MCF 10A (cell line): ENCODE results near the gene KRTAP5-2. TPM values are rescaled to one million over a fixed set of nuclear protein-coding genes. Genes with fewer than 3 reads are reported as not detected.

Experiments used
- BruUV-seq: library from RNA; stranded (reverse); fragments of 400-500 nt; replicated peaks from 2 replicates; lab custom pipeline; 2021; lab: Mats Ljungman, UMichigan
- CTCF ChIA-PET: fragments of 300-600 bp; sonication (Branson Sonifier 250); formaldehyde crosslinking; extraction: SDS; loops from one replicate; lab custom pipeline; 2021; ENCODE audit warnings: antibody characterized with exemption, inconsistent platforms; lab: Yijun Ruan, JAX
- POLR2A ChIA-PET: fragments of 300-600, 350-650 bp; sonication (Branson Sonifier 250); formaldehyde crosslinking; extraction: SDS; loops from one replicate; lab custom pipeline; 2020; ENCODE audit warnings: antibody characterized with exemption, inconsistent platforms; lab: Yijun Ruan, JAX
- DNase-seq: peaks from one replicate; pipeline ENCODE4 v3.0.0-alpha.2; 2018; ENCODE audit not compliant: unreplicated experiment
- H3K27ac Mint-ChIP-seq: one replicate; pipeline ENCODE4 v1.8.0; 2022; ENCODE audit warnings: mild to moderate bottlenecking, low read depth, mixed read lengths; ENCODE audit not compliant: unreplicated experiment
- H3K27me3 Mint-ChIP-seq: one replicate; pipeline ENCODE4 v1.8.0; 2022; ENCODE audit warnings: mixed read lengths; ENCODE audit not compliant: insufficient read depth, unreplicated experiment
- H3K36me3 Mint-ChIP-seq: one replicate; pipeline ENCODE4 v1.8.0; 2022; ENCODE audit warnings: mild to moderate bottlenecking, moderate library complexity, mixed read lengths; ENCODE audit not compliant: insufficient read depth, unreplicated experiment
- H3K4me1 Mint-ChIP-seq: one replicate; pipeline ENCODE4 v1.8.0; 2022; ENCODE audit warnings: mixed read lengths; ENCODE audit not compliant: insufficient read depth, unreplicated experiment
- H3K4me3 Mint-ChIP-seq: one replicate; pipeline ENCODE4 v1.8.0; 2022; ENCODE audit warnings: mild to moderate bottlenecking, moderate library complexity, mixed read lengths; ENCODE audit not compliant: unreplicated experiment
- H3K9me3 Mint-ChIP-seq: one replicate; pipeline ENCODE4 v1.8.0; 2022; ENCODE audit warnings: mixed read lengths; ENCODE audit not compliant: unreplicated experiment
- intact Hi-C: fragments of 100-400 bp; cut with micrococcal nuclease; formaldehyde crosslinking; loops from 2 replicates; pipeline ENCODE4 v1.14.1; 2022
- total RNA-seq: library from RNA; stranded (reverse); gene quantifications from 2 replicates; pipeline ENCODE4 v1.2.3, GENCODE V29; 2022
- TF ChIP-seq, protein P1 (sequence below): fragments of 200-600 bp; IDR thresholded peaks from one replicate; pipeline ENCODE4 v1.8.0; 2022; ENCODE audit warnings: antibody characterized with exemption, mild to moderate bottlenecking; ENCODE audit not compliant: unreplicated experiment

The KRTAP5-2 gene
- total RNA-seq, 1 experiment from 2014 or later, result not detected

DNA sequence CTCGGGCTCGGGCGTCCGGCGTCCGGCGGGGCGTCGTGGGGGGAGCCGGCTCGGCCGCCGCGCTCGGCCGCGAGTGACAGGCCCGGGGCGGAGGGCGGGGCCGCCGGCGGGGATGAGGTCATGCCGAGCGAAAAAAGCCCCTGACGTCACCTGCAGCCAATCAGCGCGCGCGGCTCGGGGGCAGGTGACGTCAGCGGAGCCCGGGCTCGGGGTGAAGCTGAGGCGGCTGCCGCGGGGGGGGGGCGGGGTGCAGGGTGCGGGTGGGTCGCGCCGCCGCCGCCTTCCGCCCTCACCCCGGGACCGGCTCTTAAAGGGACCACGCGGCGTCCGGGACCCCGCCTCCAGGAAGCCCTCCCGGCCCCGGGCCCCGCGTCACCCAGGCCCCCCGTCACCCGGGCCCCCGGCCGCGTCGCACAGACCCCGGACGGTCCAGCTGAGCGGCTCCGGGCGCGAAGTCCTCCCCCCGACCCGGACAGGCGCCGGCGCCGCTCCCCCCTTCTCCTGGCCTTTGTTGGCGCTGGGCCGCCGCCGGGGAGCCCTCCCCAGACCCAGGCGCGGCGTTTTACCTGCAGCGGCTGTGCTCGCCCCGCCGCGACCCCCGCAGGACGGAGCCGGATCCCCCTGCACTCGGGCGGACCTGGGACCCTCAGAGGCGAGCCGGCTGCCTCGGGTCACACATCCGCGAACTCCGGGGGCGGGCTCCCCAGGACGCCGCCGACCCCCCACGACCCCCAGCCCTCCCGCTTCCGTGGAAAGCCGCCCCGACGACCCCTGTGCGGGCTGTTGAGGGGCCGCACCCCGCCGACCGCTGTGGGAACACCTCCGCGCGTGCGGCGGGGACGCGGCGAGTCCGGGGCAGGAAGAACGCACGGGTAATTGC, 25.7 kb downstream of the KRTAP5-2 start, which contains the start of gene DUSP8:
Gene DUSP8, minus strand, starts transcription at position 75 of the 880 bp plus-strand sequence. CDS start 6,445 bp downstream, outside the sequence.
- intact Hi-C loops, result no loop called here
- BruUV-seq, result TSS peak; percentile 47
- peak within 1 kb of the TSS; percentile 33 for H3K4me3 Mint-ChIP-seq

DNA sequence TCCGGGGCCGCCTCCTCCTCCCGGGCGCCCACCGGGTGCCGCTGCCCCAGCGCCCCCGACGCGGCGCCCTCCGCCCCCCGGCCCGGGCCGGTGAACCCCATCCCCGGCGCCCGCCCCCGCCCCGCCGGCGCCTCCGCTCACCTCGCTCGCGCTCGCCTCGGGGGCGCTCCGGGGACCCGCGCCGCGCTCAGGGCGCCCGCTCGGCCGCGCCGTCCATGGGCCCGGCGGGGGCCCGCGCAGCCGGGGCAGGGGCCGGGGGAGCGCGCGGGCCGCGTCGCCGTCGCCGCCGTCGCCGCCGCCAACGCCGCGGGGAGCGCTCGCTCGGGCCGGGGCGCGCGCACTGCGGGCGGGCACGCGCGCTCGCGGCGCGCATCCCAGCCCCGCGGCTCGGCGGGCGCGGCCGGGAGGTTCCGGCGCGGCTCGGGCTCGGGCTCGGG, 26.3 kb downstream of the KRTAP5-2 start:
- TF ChIP-seq, protein P1, sequence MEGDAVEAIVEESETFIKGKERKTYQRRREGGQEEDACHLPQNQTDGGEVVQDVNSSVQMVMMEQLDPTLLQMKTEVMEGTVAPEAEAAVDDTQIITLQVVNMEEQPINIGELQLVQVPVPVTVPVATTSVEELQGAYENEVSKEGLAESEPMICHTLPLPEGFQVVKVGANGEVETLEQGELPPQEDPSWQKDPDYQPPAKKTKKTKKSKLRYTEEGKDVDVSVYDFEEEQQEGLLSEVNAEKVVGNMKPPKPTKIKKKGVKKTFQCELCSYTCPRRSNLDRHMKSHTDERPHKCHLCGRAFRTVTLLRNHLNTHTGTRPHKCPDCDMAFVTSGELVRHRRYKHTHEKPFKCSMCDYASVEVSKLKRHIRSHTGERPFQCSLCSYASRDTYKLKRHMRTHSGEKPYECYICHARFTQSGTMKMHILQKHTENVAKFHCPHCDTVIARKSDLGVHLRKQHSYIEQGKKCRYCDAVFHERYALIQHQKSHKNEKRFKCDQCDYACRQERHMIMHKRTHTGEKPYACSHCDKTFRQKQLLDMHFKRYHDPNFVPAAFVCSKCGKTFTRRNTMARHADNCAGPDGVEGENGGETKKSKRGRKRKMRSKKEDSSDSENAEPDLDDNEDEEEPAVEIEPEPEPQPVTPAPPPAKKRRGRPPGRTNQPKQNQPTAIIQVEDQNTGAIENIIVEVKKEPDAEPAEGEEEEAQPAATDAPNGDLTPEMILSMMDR, result no peak
- no peaks in the 10 kb centered on the region for H3K27me3 Mint-ChIP-seq
- intact Hi-C loops, result no loop called here
- peaks cover 5% of the 10 kb centered on the region for H3K36me3 Mint-ChIP-seq
- no peak overlapping the region for H3K27ac Mint-ChIP-seq
- CTCF ChIA-PET, result no interaction called here
- no TSS peak for BruUV-seq
- no peak overlapping the region for H3K4me3 Mint-ChIP-seq
- DNase-seq, result no peak
- peaks cover 11% of the 10 kb centered on the region for H3K4me1 Mint-ChIP-seq
- H3K9me3 Mint-ChIP-seq, result no peaks in the 10 kb centered on the region
- POLR2A ChIA-PET, result interaction anchor here (0.8 kb wide), 1 partner anchor 12 kb away, joined by 4 read pairs; no protein-coding TSS in a partner anchor

More for the DNA sequence above, 25.7 kb downstream of the KRTAP5-2 start, which contains the start of gene DUSP8:
- no peak within 1 kb of the TSS for H3K27ac Mint-ChIP-seq
- H3K36me3 Mint-ChIP-seq, result peaks cover 5% of the 10 kb centered on the region
- H3K4me1 Mint-ChIP-seq, result peaks cover 13% of the 10 kb centered on the region
- ChIA-PET CTCF (interaction anchor here (2.9 kb wide), 2 partner anchors 14 to 25 kb away, joined by 32 to 94 read pairs; no protein-coding TSS in a partner anchor), POLR2A (interaction anchor here (0.8 to 1.0 kb wide), 2 partner anchors 12 to 25 kb away, joined by 3 to 4 read pairs; no protein-coding TSS in a partner anchor)
- peak; percentile 47 for DNase-seq
- no peaks in the 10 kb centered on the region for H3K27me3 Mint-ChIP-seq
- no peaks in the 10 kb centered on the region for H3K9me3 Mint-ChIP-seq
- TF ChIP-seq, protein P1, result no peak

DNA sequence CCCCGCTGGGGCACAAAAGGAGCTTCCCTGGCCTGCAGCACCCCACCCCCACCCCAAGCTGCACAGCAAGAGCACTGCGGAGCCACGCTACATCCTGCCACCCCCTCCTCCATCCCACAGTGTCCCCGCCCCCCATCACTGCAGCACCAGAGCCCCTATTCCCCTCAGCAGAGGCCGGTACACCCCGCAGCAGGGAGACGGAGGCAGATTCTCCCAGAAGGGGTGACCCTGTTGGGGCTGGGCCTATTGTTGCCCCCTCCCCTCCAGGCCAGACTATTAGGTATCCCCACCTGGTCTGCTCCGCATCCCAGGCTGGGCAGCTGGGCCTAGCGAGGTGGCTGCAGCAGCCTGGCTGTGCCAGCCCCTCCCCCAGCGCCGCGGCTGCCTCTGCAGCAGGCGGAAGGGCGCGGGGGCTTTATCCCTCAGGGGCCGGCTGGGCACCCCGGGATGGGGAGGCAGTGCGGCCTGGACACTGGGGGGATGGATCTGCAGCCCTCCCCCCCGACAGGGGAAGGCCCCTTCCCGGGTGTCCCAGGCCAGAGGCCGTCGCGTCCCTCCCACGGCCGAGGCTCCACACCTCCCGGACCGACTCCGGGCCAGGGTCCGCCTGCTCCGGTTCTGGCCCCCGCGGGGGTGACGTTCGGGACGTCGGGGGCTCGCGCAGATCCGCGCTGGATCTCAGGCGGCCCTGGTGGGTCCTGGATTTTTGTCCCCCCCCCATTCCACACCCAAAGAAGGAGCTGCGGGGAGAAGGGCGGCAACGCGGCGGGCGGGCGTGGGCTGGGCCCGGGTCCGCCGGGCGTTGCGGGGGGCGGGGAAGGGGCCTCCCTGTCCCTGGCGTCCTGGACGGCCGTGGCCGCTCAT, 27.0 kb downstream of the KRTAP5-2 start:
- H3K9me3 Mint-ChIP-seq, result no peaks in the 10 kb centered on the region
- POLR2A ChIA-PET, result no interaction called here
- TF ChIP-seq, protein P1, result no peak
- H3K4me3 Mint-ChIP-seq, result peak overlapping the region; percentile 38
- BruUV-seq, result no TSS peak
- no peak overlapping the region for H3K27ac Mint-ChIP-seq
- peaks cover 7% of the 10 kb centered on the region for H3K4me1 Mint-ChIP-seq
- H3K27me3 Mint-ChIP-seq, result no peaks in the 10 kb centered on the region
- H3K36me3 Mint-ChIP-seq, result peaks cover 5% of the 10 kb centered on the region
- CTCF ChIA-PET, result interaction anchor here (0.8 kb wide), 1 partner anchor 371 kb away, joined by 3 read pairs; no protein-coding TSS in a partner anchor
- intact Hi-C loops, result no loop called here
- DNase-seq, result no peak
